ENCODE results near the gene HTATSF1. TPM values are rescaled to one million over a fixed set of nuclear protein-coding genes. Genes with fewer than 3 reads are reported as not detected.

HTATSF1 gene
- polyA plus RNA-seq, 12 donors: 73.4 to 116 (median 99.3) TPM; not detected in 1

GRCh38 chrX:136488706-136489105 lies 8.7 kb upstream of the HTATSF1 start:
- no peak for DNase-seq

- no peak for DNase-seq
These were observed 5.6 kb upstream of the HTATSF1 start for GRCh38 chrX:136491832-136492231.

GRCh38 chrX:136493011-136493410 lies 4.4 kb upstream of the HTATSF1 start:
- DNase-seq: no peak

GRCh38 chrX:136495043-136495442 lies 2.3 kb upstream of the HTATSF1 start:
- no peak for DNase-seq

GRCh38 chrX:136496186-136496763 lies 1.1 kb upstream of the HTATSF1 start:
- DNase-seq: no peak

GRCh38 chrX:136496764-136497555 lies 432 bp upstream of the HTATSF1 start:
- DNase-seq: peak; percentile 87

- no peak for DNase-seq
These were observed 21.7 kb downstream of the HTATSF1 start for GRCh38 chrX:136519069-136519468.

GRCh38 chrX:136523770-136524169 lies 26.4 kb downstream of the HTATSF1 start:
- no peak for DNase-seq

- peak; percentile 90 for DNase-seq
These were observed 28.6 kb downstream of the HTATSF1 start for GRCh38 chrX:136525738-136526606.

- no peak for DNase-seq
These were observed 31.4 kb downstream of the HTATSF1 start for GRCh38 chrX:136528645-136529315.

- DNase-seq: no peak
These were observed 32.4 kb downstream of the HTATSF1 start for GRCh38 chrX:136529795-136530194.

GRCh38 chrX:136531951-136532350 lies 34.6 kb downstream of the HTATSF1 start, which contains the start of gene VGLL1:
TSS of gene VGLL1 (plus strand) at chrX:136532215. CDS start at chrX:136536021, 3,806 bp downstream.
- DNase-seq: no peak

GRCh38 chrX:136534131-136534530 lies 36.7 kb downstream of the HTATSF1 start:
- DNase-seq: no peak

GRCh38 chrX:136538811-136539210 lies 41.4 kb downstream of the HTATSF1 start:
- DNase-seq: no peak

- no peak for DNase-seq
These were observed 42.8 kb downstream of the HTATSF1 start for GRCh38 chrX:136540226-136540625.

- DNase-seq: no peak
These were observed 43.9 kb downstream of the HTATSF1 start for GRCh38 chrX:136541294-136541693.

- DNase-seq: no peak
These were observed 44.9 kb downstream of the HTATSF1 start for GRCh38 chrX:136542281-136542680.

GRCh38 chrX:136546371-136546781 lies 49.0 kb downstream of the HTATSF1 start:
- DNase-seq: no peak

GRCh38 chrX:136549226-136549625 lies 51.8 kb downstream of the HTATSF1 start:
- no peak for DNase-seq

- DNase-seq: no peak
These were observed 54.0 kb downstream of the HTATSF1 start for GRCh38 chrX:136551410-136551809.

- no peak for DNase-seq
These were observed 58.3 kb downstream of the HTATSF1 start for GRCh38 chrX:136555694-136556093.

Data from muscle of arm (tissue), 12 donors.